Measurements from ENCODE around the gene SLC22A2.

DNA sequence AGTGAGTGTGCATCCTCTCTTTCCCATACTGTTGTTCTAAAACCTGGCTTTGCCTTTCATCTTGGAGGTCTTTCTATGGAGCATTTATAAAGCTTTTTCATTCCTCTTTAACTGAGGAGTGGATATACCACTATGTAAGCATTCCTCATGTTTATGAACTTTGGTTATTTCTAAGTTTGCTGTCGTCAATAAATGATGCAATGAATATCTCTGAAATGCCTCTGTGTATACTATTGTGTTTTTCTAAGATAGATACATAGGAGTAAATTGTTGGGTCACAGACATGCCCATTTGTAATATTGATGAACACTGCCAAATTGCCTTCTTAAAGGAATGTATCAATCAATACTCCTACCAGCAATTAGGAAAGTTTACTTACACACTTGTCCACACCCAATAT is 53.9 kb downstream of the SLC22A2 start:
- TF ChIP-seq CHD2 (IDR thresholded peaks at IDR 0.05; ENCODE audit: low read depth, low read length) = no peak
- TF ChIP-seq, protein P1, sequence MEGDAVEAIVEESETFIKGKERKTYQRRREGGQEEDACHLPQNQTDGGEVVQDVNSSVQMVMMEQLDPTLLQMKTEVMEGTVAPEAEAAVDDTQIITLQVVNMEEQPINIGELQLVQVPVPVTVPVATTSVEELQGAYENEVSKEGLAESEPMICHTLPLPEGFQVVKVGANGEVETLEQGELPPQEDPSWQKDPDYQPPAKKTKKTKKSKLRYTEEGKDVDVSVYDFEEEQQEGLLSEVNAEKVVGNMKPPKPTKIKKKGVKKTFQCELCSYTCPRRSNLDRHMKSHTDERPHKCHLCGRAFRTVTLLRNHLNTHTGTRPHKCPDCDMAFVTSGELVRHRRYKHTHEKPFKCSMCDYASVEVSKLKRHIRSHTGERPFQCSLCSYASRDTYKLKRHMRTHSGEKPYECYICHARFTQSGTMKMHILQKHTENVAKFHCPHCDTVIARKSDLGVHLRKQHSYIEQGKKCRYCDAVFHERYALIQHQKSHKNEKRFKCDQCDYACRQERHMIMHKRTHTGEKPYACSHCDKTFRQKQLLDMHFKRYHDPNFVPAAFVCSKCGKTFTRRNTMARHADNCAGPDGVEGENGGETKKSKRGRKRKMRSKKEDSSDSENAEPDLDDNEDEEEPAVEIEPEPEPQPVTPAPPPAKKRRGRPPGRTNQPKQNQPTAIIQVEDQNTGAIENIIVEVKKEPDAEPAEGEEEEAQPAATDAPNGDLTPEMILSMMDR (CRISPR knock-in tag; IDR thresholded peaks at IDR 0.05) = no peak
- no peak for TF ChIP-seq ZBTB7A (CRISPR knock-in tag; IDR thresholded peaks at IDR 0.05)
- no peak for TF ChIP-seq ZNF530 (CRISPR knock-in tag; IDR thresholded peaks at IDR 0.05; ENCODE audit: low read depth)
- TF ChIP-seq ZNF354B (CRISPR knock-in tag; IDR thresholded peaks at IDR 0.05) = no peak
- TF ChIP-seq, protein P2, sequence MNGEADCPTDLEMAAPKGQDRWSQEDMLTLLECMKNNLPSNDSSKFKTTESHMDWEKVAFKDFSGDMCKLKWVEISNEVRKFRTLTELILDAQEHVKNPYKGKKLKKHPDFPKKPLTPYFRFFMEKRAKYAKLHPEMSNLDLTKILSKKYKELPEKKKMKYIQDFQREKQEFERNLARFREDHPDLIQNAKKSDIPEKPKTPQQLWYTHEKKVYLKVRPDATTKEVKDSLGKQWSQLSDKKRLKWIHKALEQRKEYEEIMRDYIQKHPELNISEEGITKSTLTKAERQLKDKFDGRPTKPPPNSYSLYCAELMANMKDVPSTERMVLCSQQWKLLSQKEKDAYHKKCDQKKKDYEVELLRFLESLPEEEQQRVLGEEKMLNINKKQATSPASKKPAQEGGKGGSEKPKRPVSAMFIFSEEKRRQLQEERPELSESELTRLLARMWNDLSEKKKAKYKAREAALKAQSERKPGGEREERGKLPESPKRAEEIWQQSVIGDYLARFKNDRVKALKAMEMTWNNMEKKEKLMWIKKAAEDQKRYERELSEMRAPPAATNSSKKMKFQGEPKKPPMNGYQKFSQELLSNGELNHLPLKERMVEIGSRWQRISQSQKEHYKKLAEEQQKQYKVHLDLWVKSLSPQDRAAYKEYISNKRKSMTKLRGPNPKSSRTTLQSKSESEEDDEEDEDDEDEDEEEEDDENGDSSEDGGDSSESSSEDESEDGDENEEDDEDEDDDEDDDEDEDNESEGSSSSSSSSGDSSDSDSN (CRISPR knock-in tag; IDR thresholded peaks at IDR 0.05) = no peak
- no peak for TF ChIP-seq RBM22 (optimal IDR thresholded peaks at IDR 0.05; ENCODE audit: low read length)
- no peak for TF ChIP-seq SRF (IDR thresholded peaks at IDR 0.05; ENCODE audit: low read depth, low read length)
- no peak for TF ChIP-seq ATRX (CRISPR knock-in tag; IDR thresholded peaks at IDR 0.05; ENCODE audit: borderline replicate concordance)
- TF ChIP-seq HOXA9 (CRISPR knock-in tag; IDR thresholded peaks at IDR 0.05; ENCODE audit: borderline replicate concordance) = no peak
- no peak for TF ChIP-seq BRCA1 (CRISPR knock-in tag; IDR thresholded peaks at IDR 0.05)

Data from HepG2 (cell line).